Thymus (tissue), 11 donors: Measurements from ENCODE around the gene PLCL1. TPM values are rescaled to one million over a fixed set of nuclear protein-coding genes. Genes with fewer than 3 reads are reported as not detected.

Experiments
- DNase-seq, 9 donors: peaks; one replicate each; pipeline ENCODE4 v3.0.0-alpha.2; 2013; ENCODE audit warnings: low spot score in 9 of 9, low read depth in 6 of 9, missing footprints in 1 of 9
- H3K27ac ChIP-seq, 2 donors: one replicate each; pipeline ENCODE4 v1.5.1; 2013; ENCODE audit warnings: control low read depth in 1 of 2, low read depth in 1 of 2, low read length in 1 of 2, mild to moderate bottlenecking in 1 of 2, moderate library complexity in 1 of 2
- H3K27me3 ChIP-seq, 2 donors: one replicate each; pipeline ENCODE4 v1.5.1; 2013; ENCODE audit warnings: low read length in 1 of 2; ENCODE audit not compliant: control insufficient read depth in 2 of 2, insufficient read depth in 1 of 2
- H3K36me3 ChIP-seq, 2 donors: one replicate each; pipeline ENCODE4 v1.5.1; 2013; ENCODE audit warnings: low read length in 1 of 2, mild to moderate bottlenecking in 1 of 2, moderate library complexity in 1 of 2; ENCODE audit not compliant: control insufficient read depth in 2 of 2, insufficient read depth in 2 of 2
- H3K4me1 ChIP-seq, 2 donors: one replicate each; pipeline ENCODE4 v1.5.1; 2013; ENCODE audit warnings: low read length in 2 of 2; ENCODE audit not compliant: control insufficient read depth in 2 of 2, insufficient read depth in 2 of 2
- H3K4me3 ChIP-seq, 2 donors: one replicate each; pipeline ENCODE4 v1.5.1; 2013; ENCODE audit warnings: low read length in 2 of 2, control low read depth in 1 of 2, mild to moderate bottlenecking in 1 of 2
- H3K9me3 ChIP-seq, 2 donors: one replicate each; pipeline ENCODE4 v1.5.1; 2013; ENCODE audit warnings: low read length in 1 of 2, mild to moderate bottlenecking in 1 of 2; ENCODE audit not compliant: control insufficient read depth in 2 of 2, insufficient read depth in 1 of 2
- WGBS: extraction: QIAGEN DNeasy Blood & Tissue Kit; methylation state at CpG from one replicate; pipeline ENCODE4 v1.1.7; 2013; 5-methylcytosine and 5-hydroxymethylcytosine counted together
- polyA plus RNA-seq: library from polyadenylated mRNA; stranded (reverse); fragments of 200-250 nt; gene quantifications from one replicate; pipeline ENCODE4 v1.2.3, GENCODE V29; 2013
- total RNA-seq: library from RNA; stranded (reverse); fragments of 120-200 nt; gene quantifications from one replicate; pipeline ENCODE4 v1.2.4, GENCODE V29; 2013
- donor health status: healthy.

Gene PLCL1
- total and polyA plus RNA-seq, 2 donors = 7.8 to 16.5 TPM

GRCh38 chr2:197839856-197840255, 35.5 kb downstream of the PLCL1 start:
- H3K27ac ChIP-seq = peak overlapping the region in 1 of 2 donors; percentile 19
- no peak for DNase-seq
- H3K4me1 ChIP-seq = peaks cover 17 to 29% of the 10 kb centered on the region in 2 donors

GRCh38 chr2:197846128-197846527, 41.7 kb downstream of the PLCL1 start:
- H3K9me3 ChIP-seq = no peaks in the 10 kb centered on the region
- no peak overlapping the region for H3K4me3 ChIP-seq
- no peaks in the 10 kb centered on the region for H3K27me3 ChIP-seq
- no peaks in the 10 kb centered on the region for H3K36me3 ChIP-seq
- 97% methylated on average over 2 of the region's 2 CpGs for WGBS
- peaks cover 27 to 43% of the 10 kb centered on the region in 2 donors for H3K4me1 ChIP-seq
- no peak for DNase-seq
- H3K27ac ChIP-seq = peak overlapping the region in 1 of 2 donors; percentile 98

More at GRCh38 chr2:197839856-197840255, 35.5 kb downstream of the PLCL1 start:
- Histone ChIP-seq H3K4me3 (no peak overlapping the region), H3K9me3 (no peaks in the 10 kb centered on the region), H3K36me3 (no peaks in the 10 kb centered on the region), H3K27me3 (no peaks in the 10 kb centered on the region)

GRCh38 chr2:197846777-197847176, 42.4 kb downstream of the PLCL1 start:
- H3K4me3 ChIP-seq = peak overlapping the region in 1 of 2 donors; percentile 34
- peaks cover 32 to 50% of the 10 kb centered on the region in 2 donors for H3K4me1 ChIP-seq
- no peaks in the 10 kb centered on the region for H3K27me3 ChIP-seq
- 55% methylated on average over 3 of the region's 3 CpGs for WGBS
- DNase-seq = peak in 1 of 9 donors; percentile 42
- no peaks in the 10 kb centered on the region for H3K36me3 ChIP-seq
- H3K27ac ChIP-seq = peak overlapping the region in 1 of 2 donors; percentile 98
- H3K9me3 ChIP-seq = no peaks in the 10 kb centered on the region

GRCh38 chr2:197847651-197848401, 43.4 kb downstream of the PLCL1 start:
- peak overlapping the region; percentile 95 to 98 for H3K27ac ChIP-seq
- H3K36me3 ChIP-seq = no peaks in the 10 kb centered on the region
- peak overlapping the region; percentile 15 to 40 for H3K4me3 ChIP-seq
- WGBS = 11% methylated on average over 7 of the region's 7 CpGs
- H3K9me3 ChIP-seq = no peaks in the 10 kb centered on the region
- peaks cover 39 to 54% of the 10 kb centered on the region in 2 donors for H3K4me1 ChIP-seq
- no peaks in the 10 kb centered on the region for H3K27me3 ChIP-seq
- DNase-seq = peak; percentile 67 to 96 (median 87)

- H3K4me3 ChIP-seq = peak overlapping the region; percentile 4 to 40
- H3K4me1 ChIP-seq = peaks cover 42 to 56% of the 10 kb centered on the region in 2 donors
- peak overlapping the region; percentile 95 to 98 for H3K27ac ChIP-seq
- H3K27me3 ChIP-seq = no peaks in the 10 kb centered on the region
- H3K36me3 ChIP-seq = no peaks in the 10 kb centered on the region
- 73% methylated on average over 2 of the region's 2 CpGs for WGBS
- no peaks in the 10 kb centered on the region for H3K9me3 ChIP-seq
- no peak for DNase-seq
Measured at GRCh38 chr2:197848602-197849001, 44.2 kb downstream of the PLCL1 start.

- WGBS = 91% methylated on average over 5 of the region's 5 CpGs
- no peak for DNase-seq
Measured at GRCh38 chr2:197850882-197851450, 46.6 kb downstream of the PLCL1 start.

GRCh38 chr2:197851451-197851850, 47.1 kb downstream of the PLCL1 start:
- H3K36me3 ChIP-seq = no peaks in the 10 kb centered on the region
- DNase-seq = peak in 2 of 9 donors; percentile 47 to 67
- peak overlapping the region; percentile 48 to 52 for H3K27ac ChIP-seq
- H3K4me3 ChIP-seq = no peak overlapping the region
- H3K27me3 ChIP-seq = no peaks in the 10 kb centered on the region
- 93% methylated on average over 1 of the region's 1 CpG for WGBS
- peaks cover 53 to 62% of the 10 kb centered on the region in 2 donors for H3K4me1 ChIP-seq
- no peaks in the 10 kb centered on the region for H3K9me3 ChIP-seq

More at GRCh38 chr2:197850882-197851450, 46.6 kb downstream of the PLCL1 start:
- Histone ChIP-seq H3K9me3 (no peaks in the 10 kb centered on the region), H3K27me3 (no peaks in the 10 kb centered on the region), H3K27ac (peak overlapping the region in 1 of 2 donors; percentile 98), H3K4me3 (no peak overlapping the region), H3K36me3 (no peaks in the 10 kb centered on the region), H3K4me1 (peaks cover 53 to 62% of the 10 kb centered on the region in 2 donors)

- peak in 3 of 9 donors; percentile 49 to 71 (median 52) for DNase-seq
- Histone ChIP-seq H3K27ac (peak overlapping the region in 1 of 2 donors; percentile 48), H3K4me3 (peak overlapping the region in 1 of 2 donors; percentile 15), H3K9me3 (no peaks in the 10 kb centered on the region), H3K4me1 (peaks cover 53 to 64% of the 10 kb centered on the region in 2 donors), H3K27me3 (no peaks in the 10 kb centered on the region), H3K36me3 (no peaks in the 10 kb centered on the region)
- 12% methylated on average over 2 of the region's 2 CpGs for WGBS
Measured at GRCh38 chr2:197852108-197852507, 47.7 kb downstream of the PLCL1 start.

- WGBS = 88% methylated on average over 1 of the region's 1 CpG
- Histone ChIP-seq H3K27me3 (no peaks in the 10 kb centered on the region), H3K4me3 (no peak overlapping the region), H3K9me3 (peaks cover 0 to 4% of the 10 kb centered on the region in 2 donors), H3K36me3 (peaks cover 0 to 3% of the 10 kb centered on the region in 2 donors), H3K27ac (no peak overlapping the region), H3K4me1 (peaks cover 55 to 60% of the 10 kb centered on the region in 2 donors)
- no peak for DNase-seq
Measured at GRCh38 chr2:197853549-197853948, 49.2 kb downstream of the PLCL1 start.
